ENCODE data around the gene VSNL1.
"Not testable (repeated sequence)": the region's sequence is repeated elsewhere in the genome, so short reads cannot be mapped to it uniquely, and the experiment has no call there.

VSNL1 gene

GRCh38 chr2:17558053-17558452 lies 17.6 kb downstream of the VSNL1 start:
- Histone ChIP-seq H4K20me1 (no peaks in the 10 kb centered on the region), H3K4me3 (no peak overlapping the region), H3K36me3 (no peaks in the 10 kb centered on the region), H3K27ac (no peak overlapping the region), H3K27me3 (no peaks in the 10 kb centered on the region), H3K9ac (no peak overlapping the region), H3K9me3 (no peaks in the 10 kb centered on the region), H3K4me1 (peaks cover 7% of the 10 kb centered on the region), H3K4me2 (no peak overlapping the region)
- no peak for TF ChIP-seq Cebpa-rat (IDR thresholded peaks at IDR 0.05)

- Histone ChIP-seq H3K27me3 (no peaks in the 10 kb centered on the region), H3K4me2 (no peak overlapping the region), H3K4me1 (peaks cover 7% of the 10 kb centered on the region), H3K9ac (no peak overlapping the region), H3K27ac (no peak overlapping the region), H3K9me3 (no peaks in the 10 kb centered on the region), H3K4me3 (no peak overlapping the region), H3K36me3 (no peaks in the 10 kb centered on the region), H4K20me1 (no peaks in the 10 kb centered on the region)
- TF ChIP-seq Cebpa-rat (IDR thresholded peaks at IDR 0.05) = no peak
Measured at GRCh38 chr2:17558878-17559277, 18.4 kb downstream of the VSNL1 start.

GRCh38 chr2:17565726-17566125 lies 25.2 kb downstream of the VSNL1 start:
- not testable (repeated sequence) for H4K20me1 ChIP-seq, H3K4me2 ChIP-seq, H3K4me1 ChIP-seq, H3K27me3 ChIP-seq, H3K9ac ChIP-seq, H3K4me3 ChIP-seq, H3K9me3 ChIP-seq, H3K27ac ChIP-seq, H3K36me3 ChIP-seq

GRCh38 chr2:17571681-17572080 lies 31.2 kb downstream of the VSNL1 start:
- no peaks in the 10 kb centered on the region for H3K36me3 ChIP-seq
- TF ChIP-seq Cebpa-rat (IDR thresholded peaks at IDR 0.05) = no peak
- H3K4me3 ChIP-seq = no peak overlapping the region
- H3K4me1 ChIP-seq = no peaks in the 10 kb centered on the region
- no peak overlapping the region for H3K27ac ChIP-seq
- no peaks in the 10 kb centered on the region for H4K20me1 ChIP-seq
- no peaks in the 10 kb centered on the region for H3K27me3 ChIP-seq
- H3K9me3 ChIP-seq = no peaks in the 10 kb centered on the region
- H3K4me2 ChIP-seq = no peak overlapping the region
- no peak overlapping the region for H3K9ac ChIP-seq

- H4K20me1 ChIP-seq = no peaks in the 10 kb centered on the region
- no peaks in the 10 kb centered on the region for H3K36me3 ChIP-seq
- TF ChIP-seq Cebpa-rat (IDR thresholded peaks at IDR 0.05) = no peak
- H3K27ac ChIP-seq = no peak overlapping the region
- no peaks in the 10 kb centered on the region for H3K27me3 ChIP-seq
- no peak overlapping the region for H3K9ac ChIP-seq
- no peaks in the 10 kb centered on the region for H3K9me3 ChIP-seq
- H3K4me3 ChIP-seq = no peak overlapping the region
- no peak overlapping the region for H3K4me2 ChIP-seq
- no peaks in the 10 kb centered on the region for H3K4me1 ChIP-seq
Measured at GRCh38 chr2:17573085-17573803, 32.7 kb downstream of the VSNL1 start.

GRCh38 chr2:17573804-17574175 lies 33.3 kb downstream of the VSNL1 start:
- Histone ChIP-seq H3K9ac (no peak overlapping the region), H3K36me3 (no peaks in the 10 kb centered on the region), H3K4me1 (no peaks in the 10 kb centered on the region), H4K20me1 (no peaks in the 10 kb centered on the region), H3K9me3 (no peaks in the 10 kb centered on the region), H3K4me3 (no peak overlapping the region), H3K4me2 (no peak overlapping the region), H3K27me3 (no peaks in the 10 kb centered on the region), H3K27ac (no peak overlapping the region)
- TF ChIP-seq Cebpa-rat (IDR thresholded peaks at IDR 0.05) = no peak

GRCh38 chr2:17574406-17575073 lies 34.0 kb downstream of the VSNL1 start:
- Histone ChIP-seq H3K27me3 (no peaks in the 10 kb centered on the region), H3K9ac (no peak overlapping the region), H3K4me1 (no peaks in the 10 kb centered on the region), H3K27ac (no peak overlapping the region), H3K9me3 (no peaks in the 10 kb centered on the region), H3K4me2 (no peak overlapping the region), H3K36me3 (no peaks in the 10 kb centered on the region), H3K4me3 (no peak overlapping the region), H4K20me1 (no peaks in the 10 kb centered on the region)
- TF ChIP-seq Cebpa-rat (IDR thresholded peaks at IDR 0.05) = no peak

- Histone ChIP-seq H3K4me2 (no peak overlapping the region), H3K4me1 (no peaks in the 10 kb centered on the region), H3K4me3 (no peak overlapping the region), H3K27me3 (no peaks in the 10 kb centered on the region), H3K36me3 (no peaks in the 10 kb centered on the region), H3K9me3 (no peaks in the 10 kb centered on the region), H3K9ac (no peak overlapping the region), H3K27ac (no peak overlapping the region), H4K20me1 (no peaks in the 10 kb centered on the region)
- TF ChIP-seq Cebpa-rat (IDR thresholded peaks at IDR 0.05) = no peak
Measured at GRCh38 chr2:17576802-17577201, 36.3 kb downstream of the VSNL1 start.

GRCh38 chr2:17578466-17578928 lies 38.0 kb downstream of the VSNL1 start:
- H3K27ac ChIP-seq = no peak overlapping the region
- no peaks in the 10 kb centered on the region for H3K36me3 ChIP-seq
- H3K9ac ChIP-seq = no peak overlapping the region
- H3K4me1 ChIP-seq = no peaks in the 10 kb centered on the region
- no peak overlapping the region for H3K4me3 ChIP-seq
- TF ChIP-seq Cebpa-rat (IDR thresholded peaks at IDR 0.05) = no peak
- H4K20me1 ChIP-seq = no peaks in the 10 kb centered on the region
- no peak overlapping the region for H3K4me2 ChIP-seq
- no peaks in the 10 kb centered on the region for H3K27me3 ChIP-seq
- H3K9me3 ChIP-seq = no peaks in the 10 kb centered on the region

GRCh38 chr2:17579605-17580318 lies 39.3 kb downstream of the VSNL1 start:
- no peak overlapping the region for H3K4me3 ChIP-seq
- no peaks in the 10 kb centered on the region for H3K4me1 ChIP-seq
- no peak for TF ChIP-seq Cebpa-rat (IDR thresholded peaks at IDR 0.05)
- no peak overlapping the region for H3K4me2 ChIP-seq
- H3K27ac ChIP-seq = no peak overlapping the region
- no peaks in the 10 kb centered on the region for H4K20me1 ChIP-seq
- no peaks in the 10 kb centered on the region for H3K36me3 ChIP-seq
- H3K9me3 ChIP-seq = no peaks in the 10 kb centered on the region
- no peak overlapping the region for H3K9ac ChIP-seq
- no peaks in the 10 kb centered on the region for H3K27me3 ChIP-seq

Data from BLaER1 (cell line).